Lower leg skin (tissue), 3 donors: ENCODE data around the gene KCNG2.

Experiments
- POLR2A ChIP-seq, 2 donors: fragments of 450-650 bp; IDR thresholded peaks; one replicate each; pipeline ENCODE4 v1.6.1; 2016 to 2017; ENCODE audit warnings: antibody characterized with exemption in 2 of 2, mild to moderate bottlenecking in 1 of 2, moderate library complexity in 1 of 2
- TF ChIP-seq, protein P1 (sequence below), 3 donors: fragments of 450-650 bp; IDR thresholded peaks; one replicate each; pipeline ENCODE4 v1.5.1; 2016; ENCODE audit warnings: antibody characterized with exemption in 3 of 3, mild to moderate bottlenecking in 3 of 3, moderate library complexity in 2 of 3

DNA sequence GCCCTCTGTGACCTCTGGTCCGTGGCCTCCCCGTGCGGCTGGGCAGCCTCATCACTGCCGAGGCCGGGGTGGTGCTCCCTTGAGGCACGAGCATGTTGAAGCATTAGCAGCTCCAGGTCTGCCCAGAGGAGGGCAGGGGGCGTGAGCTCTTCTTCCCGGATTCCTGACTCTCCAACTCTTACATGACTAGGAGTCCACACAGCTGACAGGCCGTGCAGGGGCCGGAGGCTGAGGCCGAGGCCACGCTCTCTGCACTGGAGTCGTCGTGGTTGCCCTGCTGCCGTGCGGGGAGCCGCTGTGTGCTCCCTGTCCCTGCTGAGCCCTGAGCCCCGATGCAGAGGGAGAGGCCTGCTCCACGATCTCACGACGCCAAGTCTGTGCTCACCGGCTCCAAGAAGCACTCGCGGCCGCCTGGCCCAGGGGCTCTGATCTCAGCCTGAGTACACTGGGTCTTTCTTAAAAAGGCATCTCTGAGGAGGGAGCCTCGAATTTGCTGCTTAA is 19.4 kb upstream of the KCNG2 start:
- TF ChIP-seq, protein P1, sequence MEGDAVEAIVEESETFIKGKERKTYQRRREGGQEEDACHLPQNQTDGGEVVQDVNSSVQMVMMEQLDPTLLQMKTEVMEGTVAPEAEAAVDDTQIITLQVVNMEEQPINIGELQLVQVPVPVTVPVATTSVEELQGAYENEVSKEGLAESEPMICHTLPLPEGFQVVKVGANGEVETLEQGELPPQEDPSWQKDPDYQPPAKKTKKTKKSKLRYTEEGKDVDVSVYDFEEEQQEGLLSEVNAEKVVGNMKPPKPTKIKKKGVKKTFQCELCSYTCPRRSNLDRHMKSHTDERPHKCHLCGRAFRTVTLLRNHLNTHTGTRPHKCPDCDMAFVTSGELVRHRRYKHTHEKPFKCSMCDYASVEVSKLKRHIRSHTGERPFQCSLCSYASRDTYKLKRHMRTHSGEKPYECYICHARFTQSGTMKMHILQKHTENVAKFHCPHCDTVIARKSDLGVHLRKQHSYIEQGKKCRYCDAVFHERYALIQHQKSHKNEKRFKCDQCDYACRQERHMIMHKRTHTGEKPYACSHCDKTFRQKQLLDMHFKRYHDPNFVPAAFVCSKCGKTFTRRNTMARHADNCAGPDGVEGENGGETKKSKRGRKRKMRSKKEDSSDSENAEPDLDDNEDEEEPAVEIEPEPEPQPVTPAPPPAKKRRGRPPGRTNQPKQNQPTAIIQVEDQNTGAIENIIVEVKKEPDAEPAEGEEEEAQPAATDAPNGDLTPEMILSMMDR (IDR thresholded peaks at IDR 0.05) = no peak
- no peak for TF ChIP-seq POLR2A (IDR thresholded peaks at IDR 0.05)
